Retinal pigment epithelial cell (primary cell): ENCODE data around the gene WNT3A.

ENCODE experiments used
- DNase-seq: peaks from one replicate; pipeline ENCODE4 v3.0.0-alpha.2; 2010; ENCODE audit warnings: low read depth
- H3K4me3 ChIP-seq: 2 replicates; pipeline ENCODE4 v1.5.1; 2011; ENCODE audit warnings: mild to moderate bottlenecking, low read length, control low read depth, moderate library complexity
- CTCF ChIP-seq: conservative IDR thresholded peaks from 2 replicates; pipeline ENCODE4 v1.5.1; 2011; ENCODE audit warnings: low read depth, low read length, control low read depth, inconsistent platforms

Gene WNT3A

GRCh38 chr1:228085287-228085951 is 78.6 kb downstream of the WNT3A start:
- no peak for TF ChIP-seq CTCF
- H3K4me3 ChIP-seq = peak overlapping the region; percentile 24
- DNase-seq = no peak

- no peak overlapping the region for H3K4me3 ChIP-seq
- no peak for TF ChIP-seq CTCF
- no peak for DNase-seq
Observed at GRCh38 chr1:228087771-228088251, 81.0 kb downstream of the WNT3A start.

- no peak for TF ChIP-seq CTCF
- no peak for DNase-seq
- no peak overlapping the region for H3K4me3 ChIP-seq
Observed at GRCh38 chr1:228088586-228089498, 82.0 kb downstream of the WNT3A start.

- no peak overlapping the region for H3K4me3 ChIP-seq
- no peak for DNase-seq
- TF ChIP-seq CTCF = no peak
Observed at GRCh38 chr1:228089519-228090380, 83.0 kb downstream of the WNT3A start.

- no peak overlapping the region for H3K4me3 ChIP-seq
- no peak for DNase-seq
- no peak for TF ChIP-seq CTCF
Observed at GRCh38 chr1:228090613-228091081, 83.8 kb downstream of the WNT3A start.

GRCh38 chr1:228091084-228091483 is 84.3 kb downstream of the WNT3A start:
- no peak for DNase-seq
- no peak for TF ChIP-seq CTCF
- no peak overlapping the region for H3K4me3 ChIP-seq
